DMS153 treated with DMSO at 0.1 percent for 48 hours (cell line): Measurements from ENCODE around the gene TMEM121B.

ENCODE experiments used
- DNase-seq: peaks from one replicate; lab custom pipeline; 2025; ENCODE audit not compliant: unreplicated experiment; lab: John Stamatoyannopoulos, UW

The TMEM121B gene

DNA sequence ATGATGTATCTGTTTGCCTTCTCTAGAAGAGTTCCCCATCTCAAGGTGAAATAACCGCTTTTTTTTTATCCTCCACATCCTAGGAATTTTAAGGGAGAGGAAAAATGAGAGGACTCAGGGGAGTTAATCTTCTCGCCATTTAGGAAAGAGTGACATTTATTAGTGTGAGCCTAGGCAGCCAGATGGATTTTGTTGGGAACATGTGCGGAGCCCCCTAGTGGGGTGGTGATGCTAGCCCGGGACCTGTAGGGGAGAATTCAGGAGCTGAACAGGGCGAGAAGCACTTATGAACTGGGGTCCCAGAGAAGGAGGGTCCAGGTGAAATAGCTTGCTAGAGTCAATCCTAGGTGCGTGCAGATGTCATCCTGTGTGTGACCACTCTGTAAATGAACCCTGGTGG is 25.6 kb downstream of the TMEM121B start:
- no peak for DNase-seq

DNA sequence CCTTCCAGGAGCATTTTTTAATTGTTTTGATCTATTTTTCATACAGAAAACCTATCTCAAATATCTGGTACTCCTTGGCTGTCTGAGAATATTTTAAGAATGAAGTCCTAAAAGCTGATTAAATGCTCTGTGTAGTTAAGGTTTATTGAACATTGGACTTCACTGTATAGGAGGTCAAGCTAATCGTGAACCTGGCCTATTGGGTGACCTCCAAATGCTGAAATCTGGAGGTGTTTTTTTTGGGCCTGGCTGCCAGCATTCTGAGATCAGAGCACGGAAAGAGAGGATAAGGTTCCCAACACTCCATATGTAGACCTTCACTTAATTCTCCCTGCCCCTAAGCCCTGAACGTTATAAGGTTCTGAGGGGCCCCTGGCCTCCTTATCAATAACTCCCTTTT is 28.1 kb downstream of the TMEM121B start:
- DNase-seq, result no peak

DNA sequence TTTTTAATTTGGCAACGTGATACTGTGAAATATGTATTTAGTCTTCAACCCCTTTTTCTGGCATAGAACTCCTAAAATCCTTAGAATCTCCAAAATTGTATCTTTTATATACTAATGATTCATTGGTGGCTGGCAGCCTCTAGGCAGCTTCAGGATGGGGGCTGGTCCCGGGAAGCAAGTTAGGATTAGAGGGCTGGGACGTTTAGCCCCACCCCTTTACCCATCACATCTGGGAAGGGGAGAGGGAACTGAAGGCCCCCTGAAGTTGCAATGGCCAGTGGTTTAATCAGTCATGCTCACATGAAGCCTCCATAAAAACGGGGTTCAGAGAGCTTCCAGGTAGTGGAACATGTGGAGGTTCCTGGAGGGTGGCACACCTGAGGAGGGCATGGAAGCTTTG is 29.3 kb downstream of the TMEM121B start:
- DNase-seq, result no peak

DNA sequence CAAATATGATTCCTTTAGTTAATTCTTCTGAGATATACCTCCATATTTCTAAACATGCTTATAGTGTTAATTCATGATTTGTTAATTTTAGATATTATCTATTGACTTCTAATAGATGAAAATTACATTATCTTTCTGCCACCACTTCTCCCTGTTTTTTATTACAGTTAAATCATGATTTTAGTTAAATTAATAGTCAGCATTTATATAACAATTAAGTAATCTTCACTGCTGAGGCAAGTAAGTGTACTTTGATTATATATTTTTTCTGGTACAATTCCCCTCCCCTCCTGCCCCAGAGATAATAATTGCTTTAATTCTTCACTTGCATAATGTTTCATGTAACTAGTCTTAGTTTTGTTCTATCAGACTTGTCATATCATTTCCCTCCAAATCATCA is 30.6 kb downstream of the TMEM121B start:
- no peak for DNase-seq

DNA sequence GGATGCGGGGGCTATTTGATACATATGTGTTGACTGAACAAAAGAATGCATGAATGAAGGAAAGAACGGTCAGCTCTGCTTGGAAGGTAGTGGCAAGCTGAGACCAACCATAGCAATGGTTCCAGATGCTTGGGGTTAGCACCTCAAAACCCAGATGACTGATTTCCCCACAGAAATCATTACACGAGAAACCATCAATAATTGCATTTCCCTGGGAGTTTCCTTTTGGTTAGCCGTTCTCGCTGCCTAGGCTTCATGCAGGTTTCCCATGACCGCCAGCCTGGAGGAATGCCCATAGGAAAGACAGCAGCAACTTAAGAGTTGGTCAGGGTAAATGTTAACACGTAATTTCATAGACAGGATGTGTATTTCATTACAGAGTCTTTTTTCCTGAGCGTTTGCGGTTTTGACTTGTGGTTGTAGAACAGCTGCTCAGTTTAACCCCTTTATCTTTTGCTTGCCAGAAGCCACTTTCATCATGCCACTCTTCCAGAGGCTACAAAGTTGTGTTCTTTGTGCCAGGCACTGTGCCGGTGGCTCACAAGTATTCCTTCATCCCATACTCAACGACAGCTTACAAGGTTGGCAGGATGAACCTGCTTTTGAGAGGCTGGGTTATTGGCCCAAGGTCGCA is 33.5 kb downstream of the TMEM121B start:
- no peak for DNase-seq

DNA sequence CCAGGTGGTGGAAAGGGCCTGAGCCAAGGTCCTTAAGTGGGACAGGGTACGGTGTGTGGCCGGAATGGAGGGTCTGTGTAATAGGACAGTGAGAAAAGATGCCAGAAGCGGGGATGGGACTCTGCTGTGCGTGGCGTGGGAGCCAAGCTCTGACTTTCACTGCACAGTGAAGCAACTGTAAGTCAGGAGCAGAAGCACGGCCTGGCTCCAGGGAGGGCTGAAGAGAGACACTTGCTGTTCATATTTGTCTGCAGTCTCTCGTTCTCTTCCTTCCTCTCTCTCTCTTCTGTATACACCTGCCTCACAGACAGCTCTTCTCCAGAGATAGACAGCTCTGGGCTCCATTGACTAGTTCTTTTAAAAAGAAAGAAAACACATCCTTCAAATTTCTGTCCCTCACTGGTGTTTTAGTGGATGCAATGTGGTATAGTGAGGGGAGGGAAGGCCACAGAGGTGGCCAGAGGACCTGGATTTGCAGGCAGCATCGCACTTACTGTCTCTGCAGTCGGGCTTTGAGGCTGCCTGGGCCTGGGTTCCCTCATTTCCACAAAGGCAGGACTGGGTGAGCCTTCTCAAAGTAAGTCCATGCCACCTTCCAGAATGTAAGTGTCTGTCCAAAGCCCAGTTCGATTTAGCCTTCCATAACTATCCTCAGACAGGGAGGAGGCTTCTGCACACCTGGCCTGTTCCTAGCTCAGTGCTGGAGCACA is 34.2 kb downstream of the TMEM121B start:
- no peak for DNase-seq

DNA sequence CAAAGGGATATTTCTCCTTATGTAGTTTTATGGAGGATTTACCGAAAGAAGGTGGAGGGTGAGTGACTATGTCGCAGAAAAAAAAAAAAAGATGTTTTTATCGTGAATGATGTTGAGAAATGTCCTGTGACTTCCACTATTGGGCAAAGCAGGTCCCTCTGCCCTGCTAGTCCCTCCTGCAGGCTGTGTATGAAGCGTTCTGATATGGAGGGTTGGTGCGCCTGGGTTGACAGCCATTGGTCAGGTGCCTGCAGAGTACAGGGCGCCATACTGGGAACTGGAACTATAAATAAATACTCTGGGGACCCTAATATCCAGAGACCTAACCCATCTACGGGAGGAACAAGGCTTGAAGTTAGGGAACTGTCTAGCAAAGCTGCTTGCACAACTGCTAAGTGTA is 34.9 kb downstream of the TMEM121B start:
- no peak for DNase-seq

DNA sequence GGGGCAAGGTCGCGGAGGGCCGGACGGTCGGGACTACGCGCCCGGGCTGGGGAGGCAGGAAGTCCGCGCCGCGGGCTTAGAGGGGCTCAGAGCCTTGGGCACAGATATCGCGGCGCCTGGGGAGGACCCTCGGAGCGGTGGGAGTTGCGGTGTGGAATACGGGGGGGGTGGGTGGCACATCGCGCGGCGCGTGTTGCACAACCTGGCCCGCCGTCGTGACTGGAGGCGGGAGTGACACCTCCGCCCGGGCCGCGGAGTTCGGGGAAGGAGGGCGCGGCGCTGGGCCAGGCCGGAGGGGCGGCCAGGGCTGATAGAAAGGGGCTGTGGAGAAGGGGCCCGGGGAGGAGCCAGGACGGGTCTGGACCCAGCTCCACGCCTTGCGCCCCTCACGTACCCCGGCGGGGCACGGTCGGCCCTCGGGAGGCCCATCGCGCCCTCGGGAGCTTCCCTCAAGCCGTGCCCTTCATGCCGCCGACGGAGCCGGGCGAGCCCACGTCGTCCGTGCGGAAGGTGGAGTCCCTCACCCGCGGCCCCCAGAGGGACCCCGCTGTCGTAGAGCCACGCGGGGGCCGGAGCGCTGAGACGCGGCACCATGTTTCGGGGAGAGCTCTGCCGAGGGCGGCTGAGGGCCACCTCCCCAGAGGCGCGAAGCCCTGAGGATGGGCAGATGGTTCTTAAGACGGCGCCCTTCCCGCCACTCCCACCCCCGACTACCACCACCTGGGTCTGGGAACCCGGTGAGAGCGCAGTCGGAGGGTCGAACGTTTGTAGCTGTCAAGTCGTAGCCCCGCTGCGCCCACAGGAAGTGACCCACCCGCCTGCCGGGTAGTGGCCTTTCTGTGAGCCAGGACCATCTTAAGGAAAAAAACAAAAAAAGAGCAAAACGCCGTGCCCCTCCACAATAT is 35.6 kb downstream of the TMEM121B start:
- no peak for DNase-seq

DNA sequence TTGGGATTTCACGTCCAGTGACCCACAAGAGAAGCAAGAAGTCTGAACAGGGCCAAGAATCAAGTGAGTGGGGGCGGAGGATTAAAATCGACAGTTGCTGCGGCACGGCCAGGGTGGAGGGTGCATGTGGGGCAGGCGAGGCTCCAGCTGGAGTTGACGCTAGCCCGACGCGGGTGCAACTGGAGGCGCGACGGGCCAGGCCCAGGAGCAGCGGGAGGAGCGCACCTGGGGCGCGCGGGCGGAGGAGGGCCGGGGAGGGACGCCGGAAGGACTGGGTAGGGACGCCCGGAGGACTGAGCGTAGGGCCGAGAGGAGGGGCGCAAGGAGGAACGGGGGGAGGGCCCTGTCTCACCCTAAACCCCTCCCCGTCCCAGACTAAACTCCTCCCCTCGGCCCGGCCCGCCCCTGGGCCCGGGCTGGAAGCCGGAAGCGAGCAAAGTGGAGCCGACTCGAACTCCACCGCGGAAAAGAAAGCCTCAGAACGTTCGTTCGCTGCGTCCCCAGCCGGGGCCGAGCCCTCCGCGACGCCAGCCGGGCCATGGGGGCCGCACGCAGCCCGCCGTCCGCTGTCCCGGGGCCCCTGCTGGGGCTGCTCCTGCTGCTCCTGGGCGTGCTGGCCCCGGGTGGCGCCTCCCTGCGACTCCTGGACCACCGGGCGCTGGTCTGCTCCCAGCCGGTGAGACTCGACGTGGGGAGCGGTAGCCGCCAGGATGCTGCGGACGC is 36.4 kb downstream of the TMEM121B start, which contains the start of gene IL17RA:
Gene IL17RA (plus strand): TSS at position 447 of the 723 bp plus-strand sequence. CDS start 92 bp downstream, at position 539.
- DNase-seq, result peak; percentile 87

DNA sequence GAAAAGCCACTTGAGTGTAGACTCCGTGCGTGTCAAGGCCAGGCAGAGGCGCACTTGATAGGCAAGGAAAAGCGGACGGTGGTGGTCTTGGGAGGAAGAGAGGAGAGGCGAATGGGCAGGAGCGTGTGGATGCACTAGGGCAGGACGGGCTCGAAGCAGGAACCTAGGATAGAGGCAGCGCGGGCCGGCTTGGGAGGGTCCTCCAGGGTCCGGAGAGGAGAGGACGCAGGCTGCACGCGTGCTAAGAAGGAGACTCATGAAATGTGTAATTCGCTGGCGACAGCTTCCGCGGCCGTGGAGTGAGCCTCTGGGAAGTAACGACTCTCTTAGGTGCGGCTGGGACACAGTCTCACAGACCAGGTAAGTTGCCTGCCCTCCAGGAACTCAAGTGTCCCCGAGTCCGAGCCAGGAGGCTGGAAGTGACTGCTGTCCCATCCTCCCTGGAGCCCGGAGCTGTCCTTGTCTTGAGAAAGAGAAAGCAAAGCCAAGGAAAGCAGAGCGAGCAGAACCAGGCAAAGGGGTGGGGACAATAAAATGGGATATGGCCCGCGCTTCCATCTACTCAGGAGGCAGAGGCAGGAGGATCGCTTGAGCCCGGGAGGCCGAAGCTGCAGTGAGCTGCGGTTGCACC is 37.2 kb downstream of the TMEM121B start:
- peak; percentile 5 for DNase-seq

DNA sequence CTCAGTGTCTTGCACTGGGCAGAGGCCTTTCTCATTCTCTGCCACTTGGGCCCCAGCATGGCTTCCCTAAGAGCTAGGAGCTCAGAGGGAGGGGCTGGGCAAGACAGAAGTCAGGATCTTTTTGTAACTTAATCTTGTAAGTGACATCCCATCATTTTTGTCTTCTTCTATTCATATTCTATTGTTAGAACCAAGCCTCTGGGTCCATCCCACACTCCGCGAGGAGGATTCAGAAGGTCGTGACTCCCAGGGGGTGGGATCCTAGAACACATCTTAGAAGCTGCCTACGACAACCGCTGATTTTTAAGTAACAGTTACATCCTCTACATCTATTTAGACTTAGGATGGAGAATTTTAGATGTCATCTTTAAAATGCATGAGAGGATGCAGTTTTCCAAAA is 37.9 kb downstream of the TMEM121B start:
- DNase-seq, result no peak

DNA sequence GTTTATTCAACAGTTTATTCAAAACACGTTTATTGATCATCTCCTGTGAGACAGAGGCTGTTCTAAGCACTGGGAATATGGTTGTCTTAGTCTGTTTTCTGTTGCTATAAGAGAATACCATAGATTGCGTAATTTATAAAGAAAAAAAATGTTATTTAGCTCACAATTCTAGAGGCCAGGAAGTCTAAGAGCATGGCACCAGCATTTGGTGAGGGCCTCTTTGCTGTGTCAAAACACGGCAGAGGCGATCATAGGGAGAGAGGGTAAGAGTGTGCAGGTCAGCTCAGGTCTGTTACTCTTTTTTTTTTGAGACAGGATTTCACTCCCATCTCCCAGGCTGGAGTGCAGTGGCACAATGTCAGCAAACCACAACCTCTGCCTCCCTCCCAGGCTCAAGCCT is 41.6 kb downstream of the TMEM121B start:
- DNase-seq, result no peak

DNA sequence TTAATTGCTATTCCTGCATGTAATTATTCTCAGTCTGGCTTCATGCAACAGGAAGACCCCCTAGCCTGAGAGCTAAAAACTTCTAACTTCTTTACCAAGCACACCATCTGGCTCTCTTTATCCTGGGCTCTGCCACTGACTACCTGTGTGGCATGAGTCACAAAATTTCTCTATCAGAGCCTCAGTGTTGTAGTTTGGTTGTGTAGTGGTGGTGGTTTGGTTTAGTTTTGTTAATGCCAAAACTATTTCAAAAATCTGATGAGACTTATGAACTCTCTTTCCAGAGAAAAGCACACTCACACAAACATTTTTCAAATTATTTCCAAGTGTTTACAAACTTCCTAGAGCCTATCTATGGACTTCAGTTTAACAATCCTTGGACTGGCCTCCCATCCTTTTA is 43.9 kb downstream of the TMEM121B start:
- no peak for DNase-seq

DNA sequence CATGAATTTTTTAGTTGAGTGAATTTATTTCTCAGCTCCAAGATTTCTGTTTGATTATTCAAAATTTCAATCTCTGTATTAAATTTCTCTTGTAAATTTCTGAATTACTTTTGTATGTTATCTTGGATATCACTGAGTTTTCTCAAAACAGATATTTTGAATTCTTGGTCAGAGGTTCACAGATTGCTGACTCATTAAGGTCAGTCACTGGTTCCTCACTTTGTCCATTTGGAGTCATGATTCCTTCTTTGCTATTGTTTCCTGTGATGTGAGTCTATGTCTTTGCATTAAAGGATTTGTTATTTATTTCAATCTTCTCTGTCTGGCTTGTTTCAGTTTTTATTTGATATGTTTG is 46.5 kb downstream of the TMEM121B start:
- no peak for DNase-seq

DNA sequence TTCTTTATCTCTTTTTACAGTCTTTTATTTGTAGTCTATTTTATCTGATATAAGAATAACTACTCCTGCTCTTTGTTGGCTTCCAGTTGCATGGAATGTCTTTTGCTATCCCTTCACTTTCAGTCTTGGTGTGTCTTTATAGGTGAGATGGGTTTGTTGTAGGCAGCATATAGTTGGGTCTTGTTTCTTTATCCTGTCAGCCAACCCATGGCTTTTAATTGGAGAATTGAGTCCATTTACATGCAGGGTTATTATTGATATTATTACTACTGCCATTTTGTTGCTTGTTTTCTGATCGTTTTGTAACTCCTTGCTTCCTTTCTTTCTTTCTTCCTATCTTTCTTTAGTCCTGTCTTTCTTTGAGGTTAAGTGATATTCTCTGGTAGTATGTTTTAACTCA is 48.3 kb downstream of the TMEM121B start:
- DNase-seq, result no peak
